AG09319 (cell line): ENCODE results near the gene UTS2R.
A peak's percentile ranks its signal among the peaks of the same experiment; 100 is the strongest.

Source experiments
- DNase-seq: peaks from one replicate; pipeline ENCODE4 v3.0.0-alpha.2; 2010; ENCODE audit warnings: low read depth; ENCODE audit errors: extremely low read depth
- CTCF ChIP-seq: IDR thresholded peaks from 2 replicates; pipeline ENCODE4 v1.5.1; 2011; ENCODE audit warnings: low read depth, mild to moderate bottlenecking, inconsistent platforms, low read length, moderate library complexity

Gene UTS2R

GRCh38 chr17:82392209-82392920 lies 20.8 kb downstream of the UTS2R start:
- TF ChIP-seq CTCF = no peak
- DNase-seq = no peak

GRCh38 chr17:82392941-82393340 lies 21.4 kb downstream of the UTS2R start:
- DNase-seq = no peak
- no peak for TF ChIP-seq CTCF

DNA sequence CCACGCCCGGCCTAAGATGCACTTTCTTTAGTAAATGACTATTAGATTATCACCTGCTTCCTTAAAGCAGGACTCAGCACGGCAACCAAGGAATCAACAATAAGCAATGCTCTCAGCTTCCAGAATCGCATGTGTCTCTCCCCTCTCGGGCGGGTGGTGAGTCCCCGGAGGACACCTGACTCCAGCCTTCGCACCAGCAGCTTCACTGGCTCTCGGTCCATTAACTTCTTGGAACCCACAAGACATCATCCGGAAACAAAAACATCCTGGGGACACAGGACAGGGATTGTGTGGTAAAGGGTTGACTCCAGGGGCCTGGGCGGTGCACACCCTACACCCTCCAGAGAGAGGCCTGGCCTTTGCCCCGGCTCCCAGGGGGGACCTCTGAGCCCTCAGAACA lies 22.7 kb downstream of the UTS2R start:
- no peak for DNase-seq
- no peak for TF ChIP-seq CTCF

GRCh38 chr17:82396601-82397435 lies 25.3 kb downstream of the UTS2R start:
- TF ChIP-seq CTCF = no peak

GRCh38 chr17:82397449-82398335 lies 26.1 kb downstream of the UTS2R start:
- no peak for DNase-seq

More at GRCh38 chr17:82396601-82397435, 25.3 kb downstream of the UTS2R start:
- peak; percentile 94 for DNase-seq

DNA sequence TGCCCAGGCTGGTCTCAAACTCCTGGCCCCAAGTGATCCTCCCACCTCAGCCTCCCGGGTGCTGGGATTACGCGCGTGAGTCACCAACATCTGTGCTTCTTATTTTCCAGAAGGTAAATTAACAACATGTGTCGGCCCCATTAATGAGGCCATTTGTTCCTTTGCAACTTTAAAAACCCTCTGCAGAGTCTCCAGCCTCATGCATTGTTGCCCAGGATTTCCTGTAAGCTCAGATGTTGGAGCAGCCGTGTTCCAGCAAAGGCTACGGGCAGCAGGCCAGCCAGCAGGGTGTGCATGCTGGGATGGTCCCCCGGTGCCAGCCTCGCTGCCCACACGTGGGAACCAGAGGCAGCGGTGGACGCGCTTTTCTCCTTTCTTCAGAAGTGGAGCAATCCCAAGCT lies 27.5 kb downstream of the UTS2R start:
- DNase-seq = peak; percentile 91
- no peak for TF ChIP-seq CTCF

More at GRCh38 chr17:82397449-82398335, 26.1 kb downstream of the UTS2R start:
- no peak for TF ChIP-seq CTCF
